Activated CD4-positive, alpha-beta T cell treated with anti-CD3 and anti-CD28 coated beads, Interleukin-2, amount 50 U/mL, for 16 hours (primary cell): ENCODE results near the gene BTBD10.

ENCODE experiments used
- DNase-seq: peaks from one replicate; pipeline ENCODE4 v3.0.0-alpha.2; 2020

The BTBD10 gene

DNA sequence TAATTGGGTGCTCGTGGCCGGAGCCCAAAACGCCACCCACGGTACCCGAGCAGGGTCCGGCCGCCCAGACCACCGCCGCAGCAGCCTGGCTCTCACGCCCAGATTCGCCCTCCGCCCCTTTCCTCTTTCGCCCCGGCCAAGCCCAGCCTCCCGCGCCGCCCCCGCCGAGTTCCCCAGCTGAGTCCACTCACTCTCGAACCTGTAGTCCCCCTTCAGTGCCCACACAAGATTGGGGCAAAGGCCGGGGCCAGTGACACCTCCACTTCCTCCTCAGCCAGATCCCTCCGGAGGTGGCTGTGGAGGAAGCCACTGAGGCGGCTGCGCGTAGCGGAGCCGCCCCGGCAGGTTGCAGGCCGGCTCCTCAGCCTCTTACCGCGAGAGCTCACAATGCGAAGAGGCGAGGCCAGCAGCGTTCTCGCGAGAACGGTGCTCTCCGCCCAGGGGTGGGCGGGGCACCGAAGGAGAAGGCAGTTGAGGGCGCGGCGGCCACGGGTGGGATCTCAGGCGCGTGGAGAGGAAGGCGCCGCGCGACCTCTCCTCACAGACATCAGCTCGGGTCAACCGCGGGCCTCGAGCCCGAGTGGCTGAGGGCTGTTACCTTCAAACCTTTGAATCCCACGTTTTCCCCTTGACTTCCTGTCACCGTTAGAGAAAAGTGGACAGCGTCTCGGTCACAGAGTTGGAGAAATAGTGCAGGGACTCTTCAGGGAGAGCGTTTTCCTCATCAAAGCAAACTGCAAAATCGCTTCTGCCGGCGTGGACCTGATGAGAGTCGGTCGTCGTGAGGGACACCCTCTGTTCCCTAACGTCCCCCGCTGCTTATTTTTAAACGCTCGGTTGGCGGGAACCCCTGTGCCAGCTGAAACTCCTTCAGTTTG is at the start of gene BTBD10:
Gene BTBD10 (minus strand): TSS at position 322 of the 878 bp plus-strand sequence. CDS start 18,098 bp downstream, outside the sequence.
- peak; percentile 95 for DNase-seq

DNA sequence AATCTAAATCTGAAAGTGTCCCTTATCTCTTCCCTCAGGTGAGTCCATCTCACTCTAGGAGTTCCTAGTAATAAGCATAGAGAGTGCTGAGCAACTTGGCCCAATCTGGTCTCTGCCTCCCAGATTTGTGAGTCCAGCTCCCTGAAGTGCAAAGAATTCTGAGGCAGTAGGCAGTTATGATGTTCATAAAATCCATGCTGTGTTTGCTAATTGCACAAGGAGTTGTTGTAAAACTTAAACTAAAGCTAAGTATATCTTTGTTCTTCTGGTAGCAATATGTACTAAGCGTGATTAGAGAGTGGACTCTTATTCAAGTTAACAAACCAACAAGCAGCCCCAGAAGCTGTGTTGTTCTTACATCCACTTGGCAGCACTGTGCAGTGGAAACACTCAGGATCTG is 40.4 kb upstream of the BTBD10 start:
- no peak for DNase-seq

DNA sequence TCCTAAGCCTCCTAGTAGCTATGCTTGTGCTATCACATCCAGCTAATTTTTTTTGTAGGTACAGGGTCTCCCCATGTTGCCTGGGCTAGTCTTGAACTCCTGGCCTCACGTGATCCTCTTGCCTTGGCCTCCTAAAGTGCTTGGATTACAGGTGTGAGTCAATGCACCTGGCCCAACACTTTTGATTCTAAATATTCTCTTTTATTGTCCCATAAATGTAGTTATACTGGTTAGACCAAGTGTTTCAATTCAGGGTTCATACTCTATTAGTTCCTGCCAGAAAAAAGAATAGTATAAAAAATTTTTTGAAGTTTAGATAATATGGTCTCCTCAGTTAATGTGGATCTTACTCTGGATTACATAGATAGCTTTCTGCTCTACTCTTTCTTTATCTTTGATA is 39.5 kb upstream of the BTBD10 start:
- DNase-seq, result no peak

DNA sequence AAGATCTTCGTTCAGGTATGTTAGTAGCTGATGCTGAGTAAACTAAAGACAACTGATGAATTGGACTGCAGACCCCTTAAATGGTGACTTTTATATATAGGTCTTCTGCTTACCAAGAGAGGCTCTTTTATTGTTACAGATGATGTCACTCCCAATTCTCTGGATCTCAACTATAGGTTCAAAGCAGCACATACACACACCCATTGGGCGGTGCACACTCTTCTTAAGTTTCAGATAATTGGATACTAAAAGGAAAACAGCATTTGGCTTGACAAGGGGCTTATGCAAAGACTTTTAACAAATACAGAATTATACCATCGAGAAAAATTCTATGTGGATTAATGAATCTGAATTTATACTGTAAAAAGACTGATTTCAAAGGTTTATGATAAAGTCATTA is 32.9 kb upstream of the BTBD10 start, which contains the start of gene PTH:
Gene PTH (minus strand): TSS at position 69 of the 400 bp plus-strand sequence. CDS start 3,142 bp downstream, outside the sequence.
- no peak for DNase-seq

DNA sequence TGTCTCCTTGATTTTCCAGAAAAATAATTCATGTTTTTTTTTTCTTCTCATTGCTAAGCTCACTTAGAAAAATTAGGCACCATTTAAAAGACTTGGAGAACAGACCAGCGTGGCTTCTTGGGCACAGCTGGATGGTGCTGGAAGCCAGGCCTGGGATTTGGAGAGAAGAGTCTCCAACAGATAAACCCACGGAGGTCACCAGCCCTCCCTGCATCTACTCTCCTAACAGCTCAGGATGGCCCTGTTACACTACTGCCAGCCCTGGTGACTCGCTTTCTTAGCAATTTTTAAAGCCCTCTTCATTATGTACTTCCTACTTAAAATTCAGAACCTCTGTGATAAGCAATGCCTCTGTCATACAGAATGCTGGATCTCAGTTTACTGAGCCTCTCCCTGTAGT is 31.0 kb upstream of the BTBD10 start:
- no peak for DNase-seq

DNA sequence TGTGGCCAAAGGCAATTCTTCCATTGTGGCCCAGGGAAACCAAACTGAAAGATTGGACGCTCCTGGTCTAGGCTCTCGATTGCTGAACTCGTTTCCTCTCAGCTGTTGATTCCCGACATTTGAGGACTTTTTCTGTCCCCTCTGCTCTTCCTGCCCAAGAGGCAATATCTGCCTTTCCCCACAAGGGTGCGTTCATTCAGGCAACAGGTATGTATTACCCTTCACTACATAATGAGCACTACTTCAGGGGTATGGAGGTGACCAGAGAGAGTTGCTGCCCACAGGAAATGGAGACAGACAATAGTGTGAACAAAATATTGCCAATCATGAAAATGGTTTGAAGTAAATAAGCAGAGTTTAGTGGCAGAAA is 24.6 kb upstream of the BTBD10 start:
- peak; percentile 26 for DNase-seq

DNA sequence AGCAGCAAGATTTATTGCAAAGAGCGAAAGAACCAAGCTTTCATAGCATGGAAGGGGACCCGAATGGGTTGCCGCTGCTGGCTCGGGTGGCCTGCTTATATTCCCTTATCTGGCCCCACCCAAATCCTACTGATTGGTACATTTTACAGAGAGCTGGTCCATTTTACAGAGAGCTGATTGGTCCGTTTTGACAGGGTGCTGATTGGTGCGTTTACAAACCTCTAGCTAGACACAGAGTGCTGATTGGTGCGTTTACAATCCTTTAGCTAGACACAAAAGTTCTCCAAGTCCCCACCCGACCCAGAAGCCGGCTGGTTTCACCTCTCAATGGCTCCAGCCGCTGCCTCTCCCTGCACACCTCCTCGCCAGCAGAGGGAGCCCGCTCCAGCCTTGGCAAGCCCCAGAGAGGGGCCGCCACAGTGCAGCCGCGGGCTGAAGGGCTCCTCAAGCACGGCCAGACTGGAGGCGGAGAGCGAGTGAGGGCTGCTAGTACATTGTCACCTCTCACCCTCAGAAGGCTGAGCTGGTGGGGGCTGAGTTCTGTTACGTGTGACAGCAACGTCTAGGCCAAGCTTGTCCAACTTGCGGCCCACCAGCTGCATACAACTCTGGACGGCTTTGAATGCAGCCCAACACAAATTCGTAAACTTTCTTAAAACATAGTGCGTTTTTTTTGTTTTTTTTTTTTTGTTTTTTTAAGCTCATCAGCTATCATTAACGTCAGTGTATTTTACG is 24.1 kb upstream of the BTBD10 start:
- peak; percentile 63 for DNase-seq

DNA sequence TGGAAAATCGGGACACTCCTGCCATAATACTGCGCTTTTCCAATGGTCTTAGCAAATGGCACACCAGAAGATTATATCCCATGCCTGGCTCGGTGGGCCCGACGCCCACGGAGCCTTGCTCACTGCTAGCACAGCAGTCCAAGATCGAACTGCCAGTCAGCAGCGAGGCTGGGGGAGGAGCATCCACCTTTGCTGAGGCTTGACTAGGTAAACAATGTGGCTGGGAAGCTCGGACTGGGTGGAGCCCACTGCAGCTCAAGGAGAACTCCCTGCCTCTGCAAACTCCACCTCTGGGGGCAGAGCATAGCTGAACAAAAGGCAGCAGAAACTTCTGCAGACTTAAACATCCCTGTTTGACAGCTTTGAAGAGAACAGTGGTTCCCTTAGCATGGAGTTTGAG is 17.2 kb upstream of the BTBD10 start:
- no peak for DNase-seq

DNA sequence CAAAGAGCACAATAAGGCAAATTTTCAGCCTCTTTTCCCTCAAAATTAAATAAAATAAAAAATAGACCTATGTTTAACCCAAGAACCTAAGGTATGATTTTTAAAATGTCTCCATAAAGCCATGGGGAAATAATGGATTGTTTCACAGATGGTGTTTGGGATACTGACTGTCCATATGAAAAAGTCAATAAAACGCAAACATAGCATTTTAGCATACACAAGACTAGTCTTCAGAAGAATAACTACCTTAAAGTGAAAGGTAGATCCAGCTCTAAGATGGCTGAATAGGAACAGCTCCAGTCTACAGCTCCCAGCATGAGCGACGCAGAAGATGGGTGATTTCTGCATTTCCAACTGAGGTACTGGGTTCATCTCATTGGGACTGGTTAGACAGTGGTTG is 16.7 kb upstream of the BTBD10 start:
- DNase-seq, result no peak

DNA sequence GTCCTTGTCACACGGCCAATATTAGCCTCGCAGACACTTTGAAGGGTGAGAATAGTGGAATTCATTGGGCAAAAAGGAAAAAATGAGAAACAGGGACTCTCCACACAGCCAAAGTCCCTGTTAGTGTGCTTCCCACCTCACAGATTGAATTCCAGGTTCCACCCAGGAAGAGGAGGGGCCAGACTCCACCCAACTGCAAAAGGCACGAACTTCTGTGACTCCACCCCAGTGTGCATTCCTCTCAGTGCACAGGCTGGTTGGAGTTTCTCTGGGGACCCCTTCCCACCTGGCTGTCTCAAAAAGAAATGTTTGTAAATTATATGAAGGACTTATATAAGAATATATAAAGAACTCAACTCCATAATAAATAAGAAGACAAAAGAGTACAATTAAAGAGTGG is 12.1 kb upstream of the BTBD10 start:
- DNase-seq, result no peak

DNA sequence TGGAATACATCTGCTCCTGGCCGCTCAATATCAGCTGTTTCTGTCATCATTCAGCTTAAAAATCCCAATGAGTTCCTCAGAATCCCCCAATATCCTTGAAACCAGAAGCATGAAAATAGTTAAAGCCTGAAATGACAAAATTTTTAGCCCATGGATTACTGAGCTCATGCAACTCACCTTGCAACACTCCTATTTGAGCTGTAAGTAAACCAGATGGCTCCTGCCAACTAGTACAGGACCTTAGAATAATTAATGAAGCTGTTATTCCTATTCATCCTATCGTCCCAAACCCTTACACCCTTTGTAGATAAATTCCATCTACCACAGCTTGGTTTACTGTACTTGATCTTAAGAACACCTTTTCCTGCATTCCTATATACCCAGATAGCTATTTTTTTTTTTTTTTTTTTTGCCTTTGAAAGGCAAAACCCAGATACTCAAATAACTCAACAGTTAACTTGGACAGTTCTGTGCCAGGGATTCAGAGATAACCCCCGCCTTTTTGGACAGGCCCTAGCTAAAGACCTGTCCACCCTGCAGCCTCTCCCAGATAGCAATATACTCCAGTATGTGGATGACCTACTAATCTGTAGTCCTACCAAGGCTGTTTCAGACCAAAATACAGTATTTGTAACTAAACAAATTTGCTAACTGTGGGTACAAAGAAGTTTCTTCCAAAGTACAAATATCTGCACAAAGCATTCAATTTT is 10.1 kb upstream of the BTBD10 start:
- DNase-seq, result no peak

DNA sequence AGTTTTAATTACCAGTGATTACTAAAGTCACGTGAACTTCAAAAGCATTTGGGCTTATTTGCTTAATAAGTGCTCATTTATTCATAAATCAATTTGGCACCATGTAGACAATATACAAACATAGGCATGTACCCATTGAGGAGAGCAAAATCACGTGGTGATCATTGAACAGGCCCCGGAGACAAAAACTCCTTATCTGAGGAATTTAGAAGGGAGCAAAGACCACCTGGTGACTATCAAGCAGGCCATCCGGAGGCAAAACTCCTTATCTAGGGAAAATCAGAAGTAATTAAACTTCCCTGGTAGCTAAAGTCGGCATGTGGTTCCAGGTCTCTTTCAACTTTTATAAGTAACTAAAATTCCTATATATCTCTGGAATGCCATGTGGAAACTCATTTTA is 5.7 kb upstream of the BTBD10 start:
- DNase-seq, result no peak

DNA sequence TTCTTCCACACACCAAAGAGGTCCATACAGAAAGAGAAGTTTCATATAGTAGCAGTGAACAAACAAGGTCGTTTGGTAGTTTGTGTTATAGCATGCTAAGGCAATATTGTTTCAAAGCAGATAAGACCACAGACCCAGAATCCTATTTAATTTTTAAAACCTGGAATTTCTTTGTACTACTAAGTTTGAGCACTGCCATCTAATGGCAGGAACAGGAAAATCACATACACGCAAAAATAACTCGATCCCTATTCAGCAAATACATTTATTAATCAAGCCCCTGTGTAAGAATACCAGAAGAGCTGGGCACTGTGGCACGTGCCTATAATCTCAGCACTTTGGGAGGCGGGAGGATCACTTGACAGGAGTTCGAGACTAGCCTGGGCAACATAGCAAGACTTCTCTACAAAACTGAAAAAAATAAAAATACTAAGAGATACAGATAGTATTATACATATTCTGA is 2.9 kb upstream of the BTBD10 start:
- peak; percentile 3 for DNase-seq

DNA sequence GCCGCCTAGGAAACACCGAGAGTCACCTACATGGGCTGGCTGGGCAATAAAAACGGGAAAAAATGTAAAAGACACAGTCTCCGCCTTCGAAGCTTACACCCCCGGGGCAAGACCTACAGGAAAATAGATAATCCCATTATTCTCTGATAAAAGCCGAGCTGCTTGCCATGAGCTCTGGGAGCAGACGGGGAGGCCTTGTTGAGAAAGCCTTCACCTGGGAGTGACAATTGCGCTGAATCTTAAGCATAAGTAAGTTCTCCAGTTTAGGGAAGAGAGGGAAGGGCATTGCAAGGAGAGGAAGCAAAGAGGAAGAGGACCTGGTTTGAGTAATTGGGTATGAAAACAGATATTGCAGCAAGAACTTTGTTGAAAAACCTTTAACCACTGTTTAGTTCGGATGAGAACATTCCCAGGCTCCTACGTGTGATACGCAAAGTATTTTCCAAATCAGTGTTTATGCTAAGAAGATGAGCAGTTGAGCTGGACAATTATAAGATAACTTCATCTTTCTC is 813 bp upstream of the BTBD10 start:
- DNase-seq, result no peak

DNA sequence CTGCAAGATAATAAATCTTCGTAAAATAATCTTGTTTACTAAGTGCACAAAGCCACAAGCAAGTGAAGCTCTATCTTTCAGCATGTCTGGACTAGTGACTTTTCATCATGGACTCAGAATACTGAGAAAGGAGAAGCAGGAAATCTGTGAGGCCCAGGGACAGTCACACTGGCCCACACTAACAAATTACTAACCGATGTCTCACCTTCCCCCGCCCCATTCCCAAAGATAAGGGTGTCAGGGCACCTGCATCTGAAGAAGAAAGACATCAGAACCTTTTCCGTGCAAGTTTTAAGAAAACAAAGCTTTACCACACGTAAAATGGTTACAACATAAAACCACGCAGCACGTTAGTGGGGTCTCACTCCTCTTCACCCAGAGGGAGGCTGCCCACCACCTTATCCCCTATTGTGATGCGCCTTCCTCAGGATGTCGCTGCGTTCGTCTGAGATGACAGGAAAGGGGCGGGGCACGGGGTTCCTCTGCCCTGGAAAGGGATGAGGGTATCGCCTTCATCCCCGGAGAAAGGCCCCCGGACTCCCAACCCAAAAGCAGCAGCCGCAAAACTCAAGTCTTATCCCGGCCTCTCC is 616 bp downstream of the BTBD10 start:
- peak; percentile 57 for DNase-seq

DNA sequence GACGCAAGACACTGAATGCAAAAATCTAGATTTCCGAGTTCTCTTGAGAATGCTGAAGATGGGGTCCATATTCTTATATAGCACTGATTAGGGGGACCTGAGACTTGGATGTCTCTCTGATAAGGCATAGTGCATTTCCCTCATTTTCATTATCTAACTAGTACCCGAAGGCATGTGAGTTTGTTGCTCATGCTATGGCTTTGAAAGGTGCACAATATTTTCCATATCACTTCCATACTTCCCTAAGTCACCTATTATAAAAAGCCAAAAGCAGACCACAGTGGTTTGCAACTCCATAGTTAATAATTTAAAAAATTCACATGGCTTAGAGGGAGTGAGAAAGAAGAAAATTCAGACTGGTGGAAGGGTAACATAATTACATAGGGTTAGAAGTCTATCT is 1.7 kb downstream of the BTBD10 start:
- no peak for DNase-seq

DNA sequence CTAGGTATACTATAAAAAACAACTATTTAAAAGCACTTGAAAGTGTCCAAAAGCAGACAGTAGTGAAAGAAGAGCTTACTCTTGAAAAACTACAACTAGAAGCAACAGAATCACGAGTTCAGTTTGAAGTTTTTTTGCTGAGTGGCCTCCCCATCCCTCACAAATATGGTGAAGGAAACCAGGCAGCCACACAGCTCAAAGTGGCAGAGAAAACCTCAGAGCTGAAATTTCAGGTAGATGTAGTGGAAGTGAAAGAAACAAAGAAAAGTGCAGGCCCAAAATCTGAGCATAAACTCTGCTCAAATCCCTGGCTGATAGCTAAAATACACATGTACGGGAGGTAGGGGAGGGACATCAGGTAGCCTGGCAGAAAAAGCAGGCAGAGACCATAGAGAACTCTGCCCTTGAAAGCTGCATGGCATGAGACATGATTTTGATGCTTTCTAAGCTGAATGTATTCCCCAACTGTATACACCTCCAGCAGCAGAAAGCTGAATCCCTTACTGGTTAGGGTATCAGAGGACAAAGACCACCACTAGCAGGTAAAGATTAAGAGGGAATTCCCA is 12.1 kb downstream of the BTBD10 start:
- DNase-seq, result no peak

DNA sequence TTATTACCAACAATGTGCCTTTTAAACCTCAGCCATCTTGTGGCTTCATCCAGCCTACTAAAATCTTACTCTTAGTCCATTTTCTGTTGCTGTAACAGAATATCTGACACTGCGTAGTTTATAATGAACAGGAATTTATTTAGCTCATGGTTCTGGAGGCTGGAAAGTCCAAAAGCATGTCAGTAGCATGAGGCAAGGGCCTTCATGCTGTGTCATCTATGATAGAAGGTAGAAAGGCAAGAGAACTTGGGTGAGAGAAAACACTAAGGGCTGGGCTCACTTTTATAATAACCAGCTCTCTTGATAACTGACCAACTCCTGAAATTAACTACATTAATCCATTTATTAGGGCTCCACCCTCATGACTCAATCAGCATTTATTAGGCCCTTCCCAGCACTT is 13.5 kb downstream of the BTBD10 start:
- no peak for DNase-seq

DNA sequence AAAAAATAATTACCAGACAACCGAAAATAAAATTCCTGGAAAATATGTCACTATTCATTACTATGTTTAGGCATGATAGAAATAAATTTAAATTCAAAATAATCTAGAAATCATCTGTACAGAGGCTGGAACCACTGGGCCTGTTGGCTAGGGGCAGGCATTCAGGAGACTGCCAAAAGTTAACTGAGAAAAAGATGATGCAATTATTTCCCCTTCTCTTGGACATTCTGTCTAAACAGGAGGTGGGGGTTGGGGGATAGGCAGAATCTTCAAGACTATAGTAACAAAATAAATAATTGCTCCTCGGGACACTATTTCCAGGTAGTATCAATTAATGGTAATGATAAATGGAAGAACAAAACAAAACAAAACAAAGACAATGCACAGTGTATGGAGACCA is 14.1 kb downstream of the BTBD10 start:
- no peak for DNase-seq

DNA sequence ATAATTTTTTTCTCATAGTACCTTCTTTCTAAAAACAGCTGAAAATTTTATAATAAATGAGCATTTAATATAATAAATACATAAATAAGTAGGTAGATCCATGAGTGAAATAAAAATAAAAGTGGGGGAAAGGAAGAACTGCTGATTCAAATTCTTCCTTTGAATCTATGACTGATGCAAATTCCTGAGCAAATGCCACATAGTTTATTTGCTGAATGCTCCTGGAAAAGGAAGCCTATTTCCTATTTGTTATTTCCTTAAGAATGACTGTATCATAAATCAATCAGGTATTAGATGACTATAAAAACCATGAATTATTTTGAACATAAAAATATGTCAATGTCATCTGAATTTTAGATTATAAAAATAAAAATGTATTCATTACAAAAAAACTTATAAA is 16.6 kb downstream of the BTBD10 start:
- no peak for DNase-seq

DNA sequence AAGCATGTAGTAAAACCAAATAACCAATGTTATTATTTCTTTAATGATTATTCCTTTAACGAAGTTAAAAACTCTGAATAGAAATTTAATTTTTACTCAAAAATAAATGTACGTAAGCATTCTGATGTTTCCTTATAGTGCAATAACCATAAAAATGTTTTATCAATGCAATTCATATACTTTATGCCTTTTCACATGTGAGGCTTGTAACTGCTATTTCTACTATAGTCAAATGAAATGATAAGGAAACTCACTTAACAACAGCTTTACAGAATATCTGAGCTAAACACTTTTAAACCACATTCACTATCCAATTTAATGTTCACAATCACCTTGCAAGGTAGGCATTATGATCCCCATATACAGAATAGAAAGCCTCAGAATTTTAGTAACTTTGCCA is 17.4 kb downstream of the BTBD10 start:
- DNase-seq, result no peak

DNA sequence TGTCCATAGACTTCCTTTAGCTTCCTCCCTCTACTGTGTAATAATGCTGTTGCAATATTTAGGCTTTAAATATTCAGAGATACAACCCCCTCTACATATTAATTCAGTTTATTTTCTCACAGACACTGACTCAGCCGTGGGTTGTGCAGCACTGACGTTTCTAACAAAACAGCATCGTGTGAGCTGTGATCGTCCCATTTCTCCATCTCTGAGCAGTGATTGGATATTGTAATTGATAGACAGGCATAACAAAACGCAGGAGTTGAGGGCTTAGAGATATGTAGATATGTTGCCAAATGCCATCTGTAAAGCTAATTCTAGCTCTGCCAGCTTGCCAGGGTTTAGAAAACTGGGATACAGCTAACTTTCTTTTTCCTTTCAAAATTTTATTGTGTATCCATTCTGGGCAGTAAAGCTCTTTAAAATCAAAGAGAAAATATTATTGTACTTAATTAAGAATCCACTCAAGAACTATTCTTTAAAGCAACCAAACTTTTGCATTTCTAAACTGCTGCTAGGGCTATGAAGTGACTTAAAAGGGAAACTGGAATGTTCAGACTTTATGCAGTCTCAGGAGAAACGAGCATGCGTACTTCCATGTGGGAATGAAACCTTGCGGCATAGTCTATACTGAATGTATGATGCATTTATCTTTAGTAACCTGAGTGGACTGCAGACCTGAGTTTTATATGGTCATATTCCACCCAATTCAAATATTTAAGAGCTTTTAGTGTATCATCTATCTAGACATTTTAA is 22.7 kb downstream of the BTBD10 start:
- no peak for DNase-seq
